IPS DF 6.9 (cell line): ENCODE measurements around the gene DGKB.

Experiments used
- DNase-seq: peaks from one replicate; pipeline ENCODE4 v3.0.0-alpha.2; 2013; ENCODE audit warnings: low read depth, low spot score
- H3K27ac ChIP-seq: one replicate; pipeline ENCODE4 v1.5.1; 2013; ENCODE audit warnings: low read length, control low read depth
- H3K27me3 ChIP-seq: 2 replicates; pipeline ENCODE4 v1.6.1; 2013; ENCODE audit warnings: mild to moderate bottlenecking, low read length; ENCODE audit not compliant: control insufficient read depth, insufficient read depth
- H3K36me3 ChIP-seq: 2 replicates; pipeline ENCODE4 v1.6.1; 2013; ENCODE audit warnings: low read length; ENCODE audit not compliant: control insufficient read depth, insufficient read depth
- H3K4me1 ChIP-seq: 2 replicates; pipeline ENCODE4 v1.6.1; 2013; ENCODE audit warnings: low read length; ENCODE audit not compliant: control insufficient read depth, insufficient read depth
- H3K4me3 ChIP-seq: 2 replicates; pipeline ENCODE4 v1.5.1; 2013; ENCODE audit warnings: mild to moderate bottlenecking, low read length
- H3K9me3 ChIP-seq: 2 replicates; pipeline ENCODE4 v1.6.1; 2013; ENCODE audit warnings: low read length, inconsistent platforms; ENCODE audit not compliant: control insufficient read depth, insufficient read depth
- WGBS: extraction: QIAGEN DNeasy Blood & Tissue Kit; methylation state at CpG from one replicate; pipeline ENCODE4 v1.1.7; 2013; ENCODE audit warnings: mixed read lengths, missing lambda C conversion rate; ENCODE audit not compliant: insufficient read length, insufficient coverage; 5-methylcytosine and 5-hydroxymethylcytosine counted together

The DGKB gene

DNA sequence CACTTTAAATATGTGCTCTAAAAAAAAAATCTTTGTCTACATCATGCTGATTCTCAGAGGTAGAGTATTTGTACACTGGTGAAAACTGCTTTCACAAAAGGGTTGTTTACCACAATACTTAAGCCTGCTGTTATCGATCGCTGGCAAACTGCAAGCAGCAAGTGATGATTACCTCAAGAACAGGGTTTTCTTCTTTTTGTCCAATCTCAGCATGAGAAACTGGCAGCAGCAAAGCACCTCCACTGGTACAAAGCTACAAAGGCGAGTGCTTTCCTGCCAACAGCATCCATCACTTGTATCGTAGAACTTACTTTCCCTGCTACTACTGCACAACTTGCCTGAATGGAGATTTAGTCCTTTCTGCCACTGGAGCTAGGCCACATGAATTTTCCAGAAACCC, 276.5 kb downstream of the DGKB start:
- H3K27me3 ChIP-seq, result no peaks in the 10 kb centered on the region
- H3K9me3 ChIP-seq, result no peaks in the 10 kb centered on the region
- H3K4me3 ChIP-seq, result no peak overlapping the region
- no peak for DNase-seq
- no peak overlapping the region for H3K27ac ChIP-seq
- no peaks in the 10 kb centered on the region for H3K4me1 ChIP-seq
- no CpG with 5 or more reads among the region's 4 CpGs for WGBS
- no peaks in the 10 kb centered on the region for H3K36me3 ChIP-seq

DNA sequence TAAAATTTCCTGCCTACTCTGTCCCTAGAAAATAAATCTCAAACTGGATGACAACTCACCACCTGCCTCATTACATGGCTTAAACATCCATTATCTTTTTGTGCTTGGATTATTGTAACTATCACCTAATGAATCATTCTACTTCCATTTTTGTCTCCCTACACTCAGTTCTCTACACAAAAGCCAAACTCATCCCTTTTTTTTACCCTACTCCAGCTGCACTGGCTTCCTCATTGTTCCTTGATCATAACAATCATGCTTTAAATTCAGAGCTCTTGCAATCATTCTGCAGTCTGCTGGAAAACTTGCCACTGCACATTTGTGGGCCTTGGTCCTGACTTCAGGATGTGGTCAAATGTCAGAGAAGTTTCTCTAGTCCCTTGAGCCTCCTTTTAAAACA, 280.0 kb downstream of the DGKB start:
- no peak overlapping the region for H3K4me3 ChIP-seq
- no peaks in the 10 kb centered on the region for H3K27me3 ChIP-seq
- DNase-seq, result no peak
- H3K4me1 ChIP-seq, result no peaks in the 10 kb centered on the region
- no peak overlapping the region for H3K27ac ChIP-seq
- no peaks in the 10 kb centered on the region for H3K36me3 ChIP-seq
- no peaks in the 10 kb centered on the region for H3K9me3 ChIP-seq

DNA sequence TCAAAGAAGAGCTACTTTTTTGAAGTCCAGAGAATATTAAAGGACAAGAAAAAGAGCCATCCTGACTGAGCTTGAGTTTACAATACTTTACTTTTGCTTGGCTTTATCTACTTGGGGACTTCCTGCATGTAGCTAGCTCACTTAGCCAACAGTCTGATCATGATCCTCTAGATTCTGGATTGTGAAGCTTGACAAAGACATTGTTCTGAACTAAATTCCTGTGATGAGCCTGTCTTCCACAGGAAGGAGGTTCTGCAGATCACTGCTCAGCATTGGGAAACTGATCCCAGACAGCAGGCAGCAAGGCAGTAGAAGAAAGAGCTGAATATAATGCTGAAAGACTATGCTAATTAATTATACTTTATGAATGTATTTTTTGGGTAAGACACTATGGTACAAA, 296.4 kb downstream of the DGKB start:
- no peaks in the 10 kb centered on the region for H3K27me3 ChIP-seq
- no peaks in the 10 kb centered on the region for H3K4me1 ChIP-seq
- H3K36me3 ChIP-seq, result no peaks in the 10 kb centered on the region
- no peak overlapping the region for H3K4me3 ChIP-seq
- no peak for DNase-seq
- H3K27ac ChIP-seq, result no peak overlapping the region
- no peaks in the 10 kb centered on the region for H3K9me3 ChIP-seq

DNA sequence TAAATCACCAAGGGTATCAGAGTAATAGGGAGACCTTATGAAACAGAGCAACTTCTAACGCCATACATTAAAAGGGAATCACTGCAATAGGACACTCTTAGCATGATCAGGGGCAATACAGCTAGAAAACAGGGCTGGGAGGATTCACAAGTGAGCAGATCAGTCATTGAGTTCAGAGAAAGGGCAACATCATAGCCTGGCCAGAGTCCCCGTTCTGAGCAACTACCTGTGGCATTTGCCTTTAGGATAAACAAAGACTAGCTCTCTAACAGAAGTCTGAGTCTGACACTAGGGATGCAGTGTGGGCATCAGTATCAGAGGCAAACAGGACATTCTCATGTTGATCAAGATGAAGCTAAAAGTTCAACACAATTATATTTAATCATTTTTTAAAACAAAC, 297.9 kb downstream of the DGKB start:
- Histone ChIP-seq H3K4me1 (no peaks in the 10 kb centered on the region), H3K4me3 (no peak overlapping the region), H3K27ac (no peak overlapping the region), H3K27me3 (no peaks in the 10 kb centered on the region), H3K9me3 (no peaks in the 10 kb centered on the region), H3K36me3 (no peaks in the 10 kb centered on the region)
- no CpG with 5 or more reads among the region's 2 CpGs for WGBS
- DNase-seq, result no peak

DNA sequence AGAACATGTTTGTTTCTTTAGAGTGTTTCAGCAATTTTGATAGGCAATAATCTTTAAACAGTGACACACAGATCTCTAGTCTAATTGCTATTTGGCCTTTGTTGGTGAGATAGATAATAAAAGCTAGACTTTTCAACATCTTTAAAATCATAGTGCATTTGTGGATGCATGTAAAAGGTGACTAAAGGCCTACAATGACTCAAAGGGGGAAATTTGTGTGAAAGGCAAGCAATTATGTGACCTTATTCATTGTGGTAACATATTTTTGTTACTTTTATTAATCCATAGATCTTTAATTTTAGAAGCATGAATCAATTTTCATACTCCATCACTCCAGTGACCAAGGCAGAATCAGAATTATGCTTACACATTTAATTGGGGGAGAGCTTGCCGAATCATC, 299.7 kb downstream of the DGKB start:
- Histone ChIP-seq H3K36me3 (no peaks in the 10 kb centered on the region), H3K4me3 (no peak overlapping the region), H3K27me3 (no peaks in the 10 kb centered on the region), H3K4me1 (no peaks in the 10 kb centered on the region), H3K9me3 (no peaks in the 10 kb centered on the region), H3K27ac (no peak overlapping the region)
- no CpG with 5 or more reads among the region's 1 CpG for WGBS
- DNase-seq, result no peak

GRCh38 chr7:14600766-14601367, 301.7 kb downstream of the DGKB start:
- no CpG with 5 or more reads among the region's 2 CpGs for WGBS
- H3K4me3 ChIP-seq, result no peak overlapping the region
- H3K27ac ChIP-seq, result no peak overlapping the region
- no peaks in the 10 kb centered on the region for H3K27me3 ChIP-seq
- no peaks in the 10 kb centered on the region for H3K9me3 ChIP-seq
- no peak for DNase-seq
- no peaks in the 10 kb centered on the region for H3K4me1 ChIP-seq
- no peaks in the 10 kb centered on the region for H3K36me3 ChIP-seq

- no peak for DNase-seq
- Histone ChIP-seq H3K4me1 (no peaks in the 10 kb centered on the region), H3K27me3 (no peaks in the 10 kb centered on the region), H3K9me3 (no peaks in the 10 kb centered on the region), H3K4me3 (no peak overlapping the region), H3K27ac (no peak overlapping the region), H3K36me3 (no peaks in the 10 kb centered on the region)
- WGBS, result no CpG with 5 or more reads among the region's 3 CpGs
Observed at GRCh38 chr7:14598978-14599377, 303.6 kb downstream of the DGKB start.

- H3K4me1 ChIP-seq, result no peaks in the 10 kb centered on the region
- no peak overlapping the region for H3K4me3 ChIP-seq
- DNase-seq, result no peak
- H3K27ac ChIP-seq, result no peak overlapping the region
- H3K36me3 ChIP-seq, result no peaks in the 10 kb centered on the region
- no peaks in the 10 kb centered on the region for H3K9me3 ChIP-seq
- no peaks in the 10 kb centered on the region for H3K27me3 ChIP-seq
Observed at GRCh38 chr7:14596421-14596820, 306.1 kb downstream of the DGKB start.

DNA sequence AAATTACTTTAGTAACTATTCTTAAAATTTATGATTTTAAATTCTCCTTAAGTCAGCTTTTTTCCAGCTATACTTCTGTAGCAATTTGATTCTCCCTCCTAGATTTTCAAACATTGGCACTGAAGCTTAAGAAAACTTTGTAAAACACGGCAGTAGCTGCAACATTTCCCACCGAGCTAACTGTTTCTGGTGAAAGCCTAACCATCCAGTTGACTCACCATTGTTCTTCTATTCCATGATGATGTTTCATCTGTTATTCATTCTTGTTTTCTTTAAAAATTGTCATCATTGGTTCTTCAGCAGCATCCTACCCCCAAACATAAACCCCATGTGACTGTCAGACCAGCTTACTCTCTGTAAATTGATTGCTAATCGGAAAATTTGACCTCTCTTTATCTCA, 312.3 kb downstream of the DGKB start:
- Histone ChIP-seq H3K27ac (no peak overlapping the region), H3K36me3 (no peaks in the 10 kb centered on the region), H3K27me3 (no peaks in the 10 kb centered on the region), H3K4me1 (no peaks in the 10 kb centered on the region), H3K4me3 (no peak overlapping the region), H3K9me3 (no peaks in the 10 kb centered on the region; the same call in 1 of the 2 replicates)
- DNase-seq, result no peak
- no CpG with 5 or more reads among the region's 3 CpGs for WGBS

GRCh38 chr7:14585232-14585631, 317.3 kb downstream of the DGKB start:
- H3K9me3 ChIP-seq, result no peaks in the 10 kb centered on the region; the same call in 1 of the 2 replicates
- no peak for DNase-seq
- H3K4me3 ChIP-seq, result no peak overlapping the region
- WGBS, result no CpG with 5 or more reads among the region's 2 CpGs
- no peak overlapping the region for H3K27ac ChIP-seq
- no peaks in the 10 kb centered on the region for H3K4me1 ChIP-seq
- H3K27me3 ChIP-seq, result no peaks in the 10 kb centered on the region
- no peaks in the 10 kb centered on the region for H3K36me3 ChIP-seq

GRCh38 chr7:14583518-14583917, 319.0 kb downstream of the DGKB start:
- Histone ChIP-seq H3K9me3 (no peaks in the 10 kb centered on the region; the same call in 1 of the 2 replicates), H3K27me3 (no peaks in the 10 kb centered on the region)

More at GRCh38 chr7:14583518-14583917, 319.0 kb downstream of the DGKB start:
- Histone ChIP-seq H3K4me3 (no peak overlapping the region), H3K4me1 (no peaks in the 10 kb centered on the region), H3K27ac (no peak overlapping the region), H3K36me3 (no peaks in the 10 kb centered on the region)
- DNase-seq, result no peak
